K562 (cell line): ENCODE data around the gene PPM1G. TPM values are rescaled to one million over a fixed set of nuclear protein-coding genes. Genes with fewer than 3 reads are reported as not detected.
A peak's percentile ranks its signal among the peaks of the same experiment; 100 is the strongest.

Experiments used
- DACH1 ChIP-seq: fragments of 450-650 bp; IDR thresholded peaks from 2 replicates; pipeline ENCODE4 v1.6.1; 2018; ENCODE audit not compliant: partially characterized antibody
- EP300 ChIP-seq: IDR thresholded peaks from 2 replicates; pipeline ENCODE4 v1.6.1; 2012; ENCODE audit warnings: low read length, improper control_type of control experiment
- PHF8 ChIP-seq: fragments of 200-600 bp; sonication (generic); IDR thresholded peaks from 2 replicates; pipeline ENCODE4 v1.6.1; 2012; ENCODE audit warnings: mixed run types, mild to moderate bottlenecking, inconsistent platforms, low read length, moderate library complexity, borderline replicate concordance
- RBBP5 ChIP-seq: fragments of 200-600 bp; sonication (generic); IDR thresholded peaks from 2 replicates; pipeline ENCODE4 v1.6.1; 2012; ENCODE audit warnings: borderline replicate concordance, mild to moderate bottlenecking, low read length, control low read depth, inconsistent platforms; ENCODE audit not compliant: insufficient read depth, poor library complexity, severe bottlenecking
- RERE ChIP-seq: sonication (generic); formaldehyde crosslinking; IDR thresholded peaks from 2 replicates; pipeline ENCODE4 v1.8.0; 2023; ENCODE audit warnings: missing genetic modification reagents, mild to moderate bottlenecking, borderline replicate concordance
- TRIM24 ChIP-seq, 2 experiments: fragments of 450-650 bp; IDR thresholded peaks; 2 replicates each; pipeline ENCODE4 v1.6.1; 2016
- ZBTB8A ChIP-seq: fragments of 450-650 bp; IDR thresholded peaks from 2 replicates; pipeline ENCODE4 v1.6.1; 2018; ENCODE audit warnings: mild to moderate bottlenecking, moderate library complexity; ENCODE audit not compliant: partially characterized antibody
- ZNF444 ChIP-seq: fragments of 250-450 bp; sonication (Bioruptor Pico); IDR thresholded peaks from 2 replicates; pipeline ENCODE4 v1.4.0; 2020; ENCODE audit warnings: mild to moderate bottlenecking, moderate library complexity
- polyA plus RNA-seq, 8 experiments: library from polyadenylated mRNA; depleted of rRNA in 4 of 8; stranded (reverse) in 5 of 8; unstranded in 3 of 8; fragments of >200 nt; fragmentation: Nextera tagmentation in 2 of 8; fragmentation: Illumina TruSeq in 1 of 8; extraction: Ambion mirVana in 2 of 8; extraction: Trizol in 1 of 8; gene quantifications; 2 replicates each; pipeline versions ENCODE4 v1.2.1 to v1.2.3, GENCODE V29; 2011 to 2014; ENCODE audit warnings: inconsistent platforms in 1 of 8, missing spikeins in 1 of 8
- total RNA-seq, 7 experiments: library from RNA; depleted of rRNA in 6 of 7; stranded (reverse); fragments of >200 nt in 6 of 7; fragmentation: Illumina TruSeq in 2 of 7; extraction: Trizol in 2 of 7; gene quantifications; 2 replicates each; pipeline versions ENCODE4 v1.2.1 to v1.2.3, GENCODE V29; 2011 to 2021; ENCODE audit warnings: low replicate concordance in 1 of 7
- TF ChIP-seq, protein P1 (sequence below): sonication (generic); formaldehyde crosslinking; IDR thresholded peaks from 2 replicates; pipeline ENCODE4 v1.8.1; 2023; ENCODE audit warnings: mild to moderate bottlenecking, missing genetic modification reagents
- TF ChIP-seq, protein P2 (sequence below): fragments of 450-650 bp; formaldehyde crosslinking; conservative IDR thresholded peaks from 2 replicates; pipeline ENCODE4 v1.4.0; 2022; ENCODE audit warnings: mild to moderate bottlenecking, missing genetic modification characterization
- TF ChIP-seq, protein P3 (sequence below): fragments of 450-650 bp; formaldehyde crosslinking; IDR thresholded peaks from 2 replicates; pipeline ENCODE4 v1.4.0; 2020; ENCODE audit warnings: mild to moderate bottlenecking, moderate library complexity
- TF ChIP-seq, protein P4 (sequence below): fragments of 450-650 bp; IDR thresholded peaks from 2 replicates; pipeline ENCODE4 v1.6.1; 2016

Gene PPM1G
- total and polyA plus RNA-seq, 9 of the 15 experiments (the other 6 are each of a cell fraction or from before 2014, with no cell fraction given): 61.7 to 230 (median 153) TPM

DNA sequence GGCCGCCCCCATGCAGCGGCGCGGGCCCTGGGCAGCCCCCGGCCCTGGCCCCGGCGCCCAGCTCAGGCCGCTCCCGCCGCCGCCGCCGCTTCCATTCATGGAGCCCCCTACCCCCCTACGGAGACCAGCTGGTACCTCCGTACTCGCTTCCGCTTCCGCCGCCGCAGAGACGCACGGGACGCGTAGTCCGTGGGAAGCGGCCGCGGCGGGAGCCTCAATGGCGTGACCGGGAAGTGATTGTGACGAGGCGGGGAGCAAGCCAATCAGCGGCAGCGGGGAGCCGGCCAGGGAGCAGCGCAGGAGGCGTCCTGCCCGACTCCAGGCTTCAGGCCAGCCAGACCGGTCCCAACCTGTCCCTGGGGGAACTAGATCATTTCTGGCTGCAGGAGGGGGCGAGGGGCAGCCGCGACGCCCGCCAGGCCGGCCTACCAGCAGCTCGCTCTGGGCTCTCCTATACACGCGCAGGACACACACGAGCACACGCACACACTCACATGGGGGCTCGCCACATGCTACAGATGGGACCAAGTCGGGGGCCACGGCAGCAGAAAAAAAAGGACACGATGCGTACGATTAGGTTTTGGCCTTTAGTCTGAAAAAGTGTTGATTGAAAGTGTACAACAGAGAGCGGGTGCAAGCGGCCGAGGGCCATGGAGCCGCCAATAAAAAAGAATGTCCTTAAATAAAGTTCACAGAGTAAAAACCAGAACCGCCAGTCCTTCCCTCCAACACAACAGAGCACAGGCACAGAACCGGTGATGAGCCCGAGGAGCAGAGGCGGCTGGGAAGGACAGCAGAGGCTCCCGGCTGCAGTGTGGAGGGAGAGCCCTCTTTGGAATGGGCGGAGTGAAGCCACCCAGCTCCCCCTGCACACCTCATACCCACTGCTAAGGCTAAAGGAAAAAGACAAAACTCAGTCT lies 28.5 kb downstream of the PPM1G start, which contains the start of gene ZNF513 (continued):
- TF ChIP-seq, protein P1, sequence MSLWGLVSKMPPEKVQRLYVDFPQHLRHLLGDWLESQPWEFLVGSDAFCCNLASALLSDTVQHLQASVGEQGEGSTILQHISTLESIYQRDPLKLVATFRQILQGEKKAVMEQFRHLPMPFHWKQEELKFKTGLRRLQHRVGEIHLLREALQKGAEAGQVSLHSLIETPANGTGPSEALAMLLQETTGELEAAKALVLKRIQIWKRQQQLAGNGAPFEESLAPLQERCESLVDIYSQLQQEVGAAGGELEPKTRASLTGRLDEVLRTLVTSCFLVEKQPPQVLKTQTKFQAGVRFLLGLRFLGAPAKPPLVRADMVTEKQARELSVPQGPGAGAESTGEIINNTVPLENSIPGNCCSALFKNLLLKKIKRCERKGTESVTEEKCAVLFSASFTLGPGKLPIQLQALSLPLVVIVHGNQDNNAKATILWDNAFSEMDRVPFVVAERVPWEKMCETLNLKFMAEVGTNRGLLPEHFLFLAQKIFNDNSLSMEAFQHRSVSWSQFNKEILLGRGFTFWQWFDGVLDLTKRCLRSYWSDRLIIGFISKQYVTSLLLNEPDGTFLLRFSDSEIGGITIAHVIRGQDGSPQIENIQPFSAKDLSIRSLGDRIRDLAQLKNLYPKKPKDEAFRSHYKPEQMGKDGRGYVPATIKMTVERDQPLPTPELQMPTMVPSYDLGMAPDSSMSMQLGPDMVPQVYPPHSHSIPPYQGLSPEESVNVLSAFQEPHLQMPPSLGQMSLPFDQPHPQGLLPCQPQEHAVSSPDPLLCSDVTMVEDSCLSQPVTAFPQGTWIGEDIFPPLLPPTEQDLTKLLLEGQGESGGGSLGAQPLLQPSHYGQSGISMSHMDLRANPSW (CRISPR knock-in tag): no peak
- TF ChIP-seq RBBP5 (peak; percentile 51), ZNF444 (no peak), RERE (CRISPR knock-in tag) (0 out of 2 replicates have a peak, but pooled peaks have one; percentile 50), EP300 (0 out of 2 replicates have a peak, but pooled peaks have one; percentile 5), PHF8 (peak; percentile 77; the same call in 1 of the 2 replicates), ZBTB8A (no peak), TRIM24 (IDR thresholded peaks at IDR 0.05) (no peak), DACH1 (peak; percentile 88)
- TF ChIP-seq, protein P2, sequence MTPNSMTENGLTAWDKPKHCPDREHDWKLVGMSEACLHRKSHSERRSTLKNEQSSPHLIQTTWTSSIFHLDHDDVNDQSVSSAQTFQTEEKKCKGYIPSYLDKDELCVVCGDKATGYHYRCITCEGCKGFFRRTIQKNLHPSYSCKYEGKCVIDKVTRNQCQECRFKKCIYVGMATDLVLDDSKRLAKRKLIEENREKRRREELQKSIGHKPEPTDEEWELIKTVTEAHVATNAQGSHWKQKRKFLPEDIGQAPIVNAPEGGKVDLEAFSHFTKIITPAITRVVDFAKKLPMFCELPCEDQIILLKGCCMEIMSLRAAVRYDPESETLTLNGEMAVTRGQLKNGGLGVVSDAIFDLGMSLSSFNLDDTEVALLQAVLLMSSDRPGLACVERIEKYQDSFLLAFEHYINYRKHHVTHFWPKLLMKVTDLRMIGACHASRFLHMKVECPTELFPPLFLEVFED: 0 out of 2 replicates have a peak, but pooled peaks have one; percentile 10
- TF ChIP-seq, protein P3, sequence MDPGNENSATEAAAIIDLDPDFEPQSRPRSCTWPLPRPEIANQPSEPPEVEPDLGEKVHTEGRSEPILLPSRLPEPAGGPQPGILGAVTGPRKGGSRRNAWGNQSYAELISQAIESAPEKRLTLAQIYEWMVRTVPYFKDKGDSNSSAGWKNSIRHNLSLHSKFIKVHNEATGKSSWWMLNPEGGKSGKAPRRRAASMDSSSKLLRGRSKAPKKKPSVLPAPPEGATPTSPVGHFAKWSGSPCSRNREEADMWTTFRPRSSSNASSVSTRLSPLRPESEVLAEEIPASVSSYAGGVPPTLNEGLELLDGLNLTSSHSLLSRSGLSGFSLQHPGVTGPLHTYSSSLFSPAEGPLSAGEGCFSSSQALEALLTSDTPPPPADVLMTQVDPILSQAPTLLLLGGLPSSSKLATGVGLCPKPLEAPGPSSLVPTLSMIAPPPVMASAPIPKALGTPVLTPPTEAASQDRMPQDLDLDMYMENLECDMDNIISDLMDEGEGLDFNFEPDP (CRISPR knock-in tag): no peak
- TF ChIP-seq, protein P4, sequence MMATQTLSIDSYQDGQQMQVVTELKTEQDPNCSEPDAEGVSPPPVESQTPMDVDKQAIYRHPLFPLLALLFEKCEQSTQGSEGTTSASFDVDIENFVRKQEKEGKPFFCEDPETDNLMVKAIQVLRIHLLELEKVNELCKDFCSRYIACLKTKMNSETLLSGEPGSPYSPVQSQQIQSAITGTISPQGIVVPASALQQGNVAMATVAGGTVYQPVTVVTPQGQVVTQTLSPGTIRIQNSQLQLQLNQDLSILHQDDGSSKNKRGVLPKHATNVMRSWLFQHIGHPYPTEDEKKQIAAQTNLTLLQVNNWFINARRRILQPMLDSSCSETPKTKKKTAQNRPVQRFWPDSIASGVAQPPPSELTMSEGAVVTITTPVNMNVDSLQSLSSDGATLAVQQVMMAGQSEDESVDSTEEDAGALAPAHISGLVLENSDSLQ: peak; percentile 67
